Kidney epithelial cell (primary cell): ENCODE measurements around the gene MISP. TPM values are rescaled to one million over a fixed set of nuclear protein-coding genes. Genes with fewer than 3 reads are reported as not detected.

Experiments
- DNase-seq: peaks from one replicate; pipeline ENCODE4 v3.0.0-alpha.2; 2010; ENCODE audit warnings: low read depth
- H3K27me3 ChIP-seq: 2 replicates; pipeline ENCODE4 v1.6.0; 2011; ENCODE audit warnings: low read length; ENCODE audit not compliant: control insufficient read depth, insufficient read depth
- H3K36me3 ChIP-seq: 2 replicates; pipeline ENCODE4 v1.5.1; 2011; ENCODE audit warnings: low read length; ENCODE audit not compliant: control insufficient read depth, insufficient read depth
- H3K4me3 ChIP-seq: 2 replicates; pipeline ENCODE4 v1.5.1; 2011; ENCODE audit warnings: low read depth, mild to moderate bottlenecking, control low read depth, low read length
- CTCF ChIP-seq: IDR thresholded peaks from 2 replicates; pipeline ENCODE4 v1.5.1; 2011; ENCODE audit warnings: mild to moderate bottlenecking, moderate library complexity, low read length, control low read depth, inconsistent platforms; ENCODE audit not compliant: insufficient read depth, poor library complexity, severe bottlenecking
- total RNA-seq: library from RNA; depleted of rRNA; stranded (reverse); fragments of >200 nt; gene quantifications from 2 replicates; pipeline ENCODE4 v1.2.3, GENCODE V29; 2015

MISP gene
- total RNA-seq, 1 donor from 2014 or later = 45.6 TPM

- no peaks in the 10 kb centered on the region for H3K27me3 ChIP-seq
These were observed 55.0 kb downstream of the MISP start for GRCh38 chr19:805600-806550.

DNA sequence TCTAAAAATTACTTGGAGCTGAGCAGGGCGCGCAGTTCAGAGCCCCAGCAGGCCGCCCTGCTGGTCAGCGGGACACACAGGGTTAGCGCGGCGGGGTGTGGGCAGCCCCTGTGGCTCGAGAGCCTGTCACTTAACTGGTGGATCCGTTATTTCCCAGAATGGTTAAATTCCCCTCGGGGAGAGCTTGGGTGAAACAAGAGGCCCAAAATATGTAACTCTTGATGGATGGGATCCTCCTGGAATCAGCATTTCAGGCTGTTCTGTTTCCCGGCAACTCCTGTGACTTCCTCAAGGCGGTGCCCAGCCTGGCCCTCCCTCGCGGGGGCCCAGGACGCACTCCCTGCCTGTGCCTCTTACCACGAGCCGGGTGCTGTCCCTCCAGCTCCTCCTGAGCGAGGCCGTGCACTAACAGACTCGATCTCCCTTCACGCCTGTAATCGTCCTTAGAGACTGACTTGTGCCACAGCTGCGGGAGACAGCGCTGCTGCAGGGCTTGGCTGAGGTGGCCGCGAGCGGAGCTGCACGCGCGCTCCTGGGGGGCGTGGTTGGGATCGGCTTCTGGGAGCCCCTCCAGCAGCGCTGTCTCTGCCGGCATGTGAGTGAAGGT is 56.0 kb downstream of the MISP start:
- DNase-seq = no peak
- H3K4me3 ChIP-seq = no peak overlapping the region
- TF ChIP-seq CTCF = no peak
- peaks cover 8% of the 10 kb centered on the region for H3K36me3 ChIP-seq
- H3K27me3 ChIP-seq = no peaks in the 10 kb centered on the region

More at GRCh38 chr19:805600-806550, 55.0 kb downstream of the MISP start:
- no peak for TF ChIP-seq CTCF
- Histone ChIP-seq H3K4me3 (no peak overlapping the region), H3K36me3 (peaks cover 7% of the 10 kb centered on the region)
- no peak for DNase-seq

DNA sequence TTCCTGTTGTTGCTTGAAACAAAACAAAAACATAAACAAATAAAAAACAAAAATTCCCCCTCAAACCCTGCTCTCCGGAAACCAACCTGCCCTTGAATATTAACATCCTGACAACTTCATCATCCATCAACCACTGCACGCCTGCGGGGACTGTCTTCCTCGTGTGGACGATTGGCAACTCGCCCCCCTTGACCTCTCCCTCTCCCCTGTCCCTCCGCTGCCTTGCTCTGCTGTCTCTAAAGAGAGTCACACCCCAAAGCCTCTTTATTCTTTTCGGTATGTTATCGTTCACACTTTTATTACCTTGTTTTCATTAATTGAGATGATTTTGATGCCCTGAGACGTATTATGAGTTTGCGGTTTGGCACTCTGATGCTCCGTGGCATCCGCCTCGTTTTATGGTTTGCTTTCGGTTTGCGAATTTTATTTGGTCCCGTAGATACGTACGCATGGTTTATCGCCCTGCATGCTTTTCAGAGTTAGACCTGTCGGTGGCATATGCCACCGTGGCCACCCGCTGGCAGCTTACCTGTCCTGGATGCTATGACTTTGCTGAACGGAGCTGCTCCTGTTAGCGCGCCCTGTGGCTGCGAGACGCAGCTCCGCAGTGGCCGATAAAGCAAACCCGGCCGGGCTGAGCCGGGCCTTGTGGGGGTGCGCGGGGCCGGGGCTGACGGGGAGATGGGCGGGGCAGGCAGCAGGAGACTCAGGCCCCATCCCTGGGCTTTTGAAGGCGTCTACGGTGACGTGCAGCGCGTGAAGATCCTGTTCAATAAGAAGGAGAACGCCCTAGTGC is 56.9 kb downstream of the MISP start:
- peaks cover 8% of the 10 kb centered on the region for H3K36me3 ChIP-seq

GRCh38 chr19:808423-808775 is 57.5 kb downstream of the MISP start:
- no peak overlapping the region for H3K4me3 ChIP-seq
- DNase-seq = no peak
- H3K27me3 ChIP-seq = no peaks in the 10 kb centered on the region
- peaks cover 8% of the 10 kb centered on the region for H3K36me3 ChIP-seq
- no peak for TF ChIP-seq CTCF

More for the DNA sequence above, 56.9 kb downstream of the MISP start:
- no peaks in the 10 kb centered on the region for H3K27me3 ChIP-seq
- no peak for TF ChIP-seq CTCF
- no peak for DNase-seq
- no peak overlapping the region for H3K4me3 ChIP-seq

GRCh38 chr19:810077-810855 is 59.4 kb downstream of the MISP start:
- peaks cover 4% of the 10 kb centered on the region for H3K36me3 ChIP-seq
- DNase-seq = no peak
- H3K4me3 ChIP-seq = no peak overlapping the region
- no peaks in the 10 kb centered on the region for H3K27me3 ChIP-seq
- TF ChIP-seq CTCF = no peak
